Thymus (tissue), 11 donors: ENCODE measurements around the gene TEKTIP1. TPM values are rescaled to one million over a fixed set of nuclear protein-coding genes. Genes with fewer than 3 reads are reported as not detected.

Source experiments
- DNase-seq, 9 donors: peaks; one replicate each; pipeline ENCODE4 v3.0.0-alpha.2; 2013; ENCODE audit warnings: low spot score in 9 of 9, low read depth in 6 of 9, missing footprints in 1 of 9
- H3K27ac ChIP-seq, 2 donors: one replicate each; pipeline ENCODE4 v1.5.1; 2013; ENCODE audit warnings: control low read depth in 1 of 2, low read depth in 1 of 2, low read length in 1 of 2, mild to moderate bottlenecking in 1 of 2, moderate library complexity in 1 of 2
- H3K27me3 ChIP-seq, 2 donors: one replicate each; pipeline ENCODE4 v1.5.1; 2013; ENCODE audit warnings: low read length in 1 of 2; ENCODE audit not compliant: control insufficient read depth in 2 of 2, insufficient read depth in 1 of 2
- H3K36me3 ChIP-seq, 2 donors: one replicate each; pipeline ENCODE4 v1.5.1; 2013; ENCODE audit warnings: low read length in 1 of 2, mild to moderate bottlenecking in 1 of 2, moderate library complexity in 1 of 2; ENCODE audit not compliant: control insufficient read depth in 2 of 2, insufficient read depth in 2 of 2
- H3K4me1 ChIP-seq, 2 donors: one replicate each; pipeline ENCODE4 v1.5.1; 2013; ENCODE audit warnings: low read length in 2 of 2; ENCODE audit not compliant: control insufficient read depth in 2 of 2, insufficient read depth in 2 of 2
- H3K4me3 ChIP-seq, 2 donors: one replicate each; pipeline ENCODE4 v1.5.1; 2013; ENCODE audit warnings: low read length in 2 of 2, control low read depth in 1 of 2, mild to moderate bottlenecking in 1 of 2
- H3K9me3 ChIP-seq, 2 donors: one replicate each; pipeline ENCODE4 v1.5.1; 2013; ENCODE audit warnings: low read length in 1 of 2, mild to moderate bottlenecking in 1 of 2; ENCODE audit not compliant: control insufficient read depth in 2 of 2, insufficient read depth in 1 of 2
- WGBS: extraction: QIAGEN DNeasy Blood & Tissue Kit; methylation state at CpG from one replicate; pipeline ENCODE4 v1.1.7; 2013; 5-methylcytosine and 5-hydroxymethylcytosine counted together
- polyA plus RNA-seq: library from polyadenylated mRNA; stranded (reverse); fragments of 200-250 nt; gene quantifications from one replicate; pipeline ENCODE4 v1.2.3, GENCODE V29; 2013
- total RNA-seq: library from RNA; stranded (reverse); fragments of 120-200 nt; gene quantifications from one replicate; pipeline ENCODE4 v1.2.4, GENCODE V29; 2013
- donor health status: healthy.

The TEKTIP1 gene
- total and polyA plus RNA-seq, 2 donors: 0.61 to 4.9 TPM

DNA sequence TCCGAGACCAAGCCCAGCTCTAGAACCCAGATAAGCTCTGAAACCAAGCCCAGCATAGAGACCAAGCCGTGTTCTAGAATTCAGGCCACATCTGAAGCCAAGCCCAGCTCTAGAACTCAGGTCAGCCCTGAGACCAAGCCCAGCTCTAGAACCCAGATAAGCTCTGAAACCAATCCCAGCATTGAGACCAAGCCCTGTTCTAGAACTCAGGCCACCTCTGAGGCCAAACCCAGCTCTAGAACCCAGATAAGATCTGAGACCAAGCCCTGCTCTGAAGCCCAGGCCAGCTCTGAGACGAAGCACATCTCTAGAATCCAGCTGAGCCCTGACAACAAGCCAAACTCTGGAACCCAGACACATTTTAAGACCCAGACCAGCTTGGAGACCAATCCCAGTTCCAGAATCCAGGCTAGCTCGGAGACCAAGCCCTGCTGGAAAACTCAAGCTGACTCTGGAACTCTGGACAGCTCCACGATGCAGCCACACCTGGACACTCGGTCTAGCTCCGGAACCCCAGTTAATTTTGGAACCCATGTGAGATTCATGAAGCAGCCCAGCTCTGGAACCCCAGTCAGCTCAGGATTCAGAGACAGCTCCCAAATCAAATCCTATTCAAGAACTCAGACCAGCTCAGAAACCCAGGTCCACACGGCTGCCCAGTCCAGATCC lies 52.2 kb downstream of the TEKTIP1 start:
- no peak for DNase-seq
- Histone ChIP-seq H3K27ac (no peak overlapping the region), H3K9me3 (peaks cover 0 to 33% of the 10 kb centered on the region in 2 donors), H3K27me3 (peaks cover 0 to 15% of the 10 kb centered on the region in 2 donors), H3K36me3 (no peaks in the 10 kb centered on the region), H3K4me1 (peaks cover 0 to under 1% of the 10 kb centered on the region in 2 donors), H3K4me3 (no peak overlapping the region)
- WGBS: 96% methylated on average over 8 of the region's 8 CpGs

DNA sequence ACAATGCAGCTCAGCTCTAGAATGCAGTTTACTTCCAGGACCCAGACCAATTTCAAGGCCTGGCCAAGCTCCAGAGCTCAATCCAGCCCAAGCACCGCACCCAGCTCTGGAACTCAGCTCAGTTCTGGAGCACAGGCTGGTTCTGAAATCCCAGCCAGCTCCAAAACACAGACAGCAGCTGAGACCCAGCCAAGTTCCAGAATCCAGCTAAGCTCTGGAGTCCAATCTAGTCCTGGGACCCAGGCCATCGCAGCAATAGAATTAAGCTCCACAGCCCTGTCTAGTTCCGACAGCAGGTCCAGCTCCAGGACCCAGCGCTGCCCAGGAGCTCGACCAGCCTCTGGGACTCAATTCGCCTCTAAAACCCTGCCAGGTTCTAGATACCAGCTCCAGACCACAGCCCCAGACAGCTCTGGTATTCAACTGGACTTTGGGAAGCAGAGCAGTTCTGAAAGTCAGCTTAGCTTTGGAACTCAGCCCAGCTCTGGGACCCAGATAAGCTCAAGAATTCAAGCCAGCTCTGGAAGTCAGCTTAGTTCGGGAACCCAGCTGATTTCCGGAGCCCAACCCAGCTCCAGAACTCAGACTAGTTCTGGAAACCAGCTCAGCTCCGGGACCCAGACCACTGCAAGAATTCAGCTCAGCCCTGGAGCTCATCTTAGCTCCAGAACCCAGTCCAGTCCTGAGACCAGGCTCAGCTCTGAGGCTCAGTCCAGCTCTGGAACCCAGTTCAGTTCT lies 53.1 kb downstream of the TEKTIP1 start:
- WGBS: 96% methylated on average over 9 of the region's 9 CpGs
- Histone ChIP-seq H3K4me3 (no peak overlapping the region), H3K27ac (no peak overlapping the region), H3K27me3 (peaks cover 0 to 5% of the 10 kb centered on the region in 2 donors), H3K36me3 (no peaks in the 10 kb centered on the region), H3K4me1 (no peaks in the 10 kb centered on the region), H3K9me3 (peaks cover 0 to 30% of the 10 kb centered on the region in 2 donors)
- DNase-seq: no peak

DNA sequence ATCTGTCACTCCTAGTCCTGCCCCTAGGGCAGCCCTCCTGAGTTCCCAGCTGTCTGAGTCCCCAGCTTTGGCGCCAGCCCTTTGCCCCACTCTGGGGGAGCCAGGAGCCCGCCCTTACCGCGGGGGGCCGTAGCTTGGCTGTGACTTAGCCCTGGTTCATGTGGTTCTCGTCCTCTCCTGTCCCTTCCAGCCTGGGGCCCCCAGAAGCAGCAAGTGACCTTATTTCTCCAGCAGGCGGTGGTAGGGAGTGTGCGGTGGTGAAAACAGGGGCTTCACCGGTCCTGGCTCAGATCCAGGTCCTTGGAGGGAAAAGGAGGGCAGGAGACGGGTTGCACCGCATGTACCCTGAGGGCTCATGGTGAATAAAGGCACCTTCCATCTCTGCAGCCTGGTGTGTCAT lies 54.2 kb downstream of the TEKTIP1 start:
- Histone ChIP-seq H3K27ac (no peak overlapping the region), H3K9me3 (peaks cover 0 to 30% of the 10 kb centered on the region in 2 donors), H3K4me1 (no peaks in the 10 kb centered on the region), H3K36me3 (no peaks in the 10 kb centered on the region), H3K27me3 (peaks cover 0 to 5% of the 10 kb centered on the region in 2 donors), H3K4me3 (no peak overlapping the region)
- 72% methylated on average over 11 of the region's 11 CpGs for WGBS
- DNase-seq: no peak

Other genes with a start within 250 kb of the TEKTIP1 start
- gene NFIC, start 172.6 kb upstream of the TEKTIP1 start, total RNA-seq: 2.1 TPM
- 17.0 TPM for gene NFIC, start 172.6 kb upstream of the TEKTIP1 start, polyA plus RNA-seq
- 38.6 TPM for gene SMIM24, start 58.6 kb upstream of the TEKTIP1 start, total RNA-seq
- 74.7 TPM for gene SMIM24, start 58.6 kb upstream of the TEKTIP1 start, polyA plus RNA-seq
- gene SMIM44, start 55.7 kb upstream of the TEKTIP1 start, total RNA-seq: not detected
- not detected for gene SMIM44, start 55.7 kb upstream of the TEKTIP1 start, polyA plus RNA-seq
- 8.5 TPM for gene DOHH, start 38.5 kb upstream of the TEKTIP1 start, total RNA-seq
- gene DOHH, start 38.5 kb upstream of the TEKTIP1 start, polyA plus RNA-seq: 8.8 TPM
- 18.6 TPM for gene FZR1, start 32.9 kb upstream of the TEKTIP1 start, total RNA-seq
- 26.2 TPM for gene FZR1, start 32.9 kb upstream of the TEKTIP1 start, polyA plus RNA-seq
- gene MFSD12, start 18.4 kb downstream of the TEKTIP1 start, total RNA-seq: 47.5 TPM
- 76.0 TPM for gene MFSD12, start 18.4 kb downstream of the TEKTIP1 start, polyA plus RNA-seq
- 116 TPM for gene HMG20B, start 33.8 kb downstream of the TEKTIP1 start, total RNA-seq
- gene HMG20B, start 33.8 kb downstream of the TEKTIP1 start, polyA plus RNA-seq: 111 TPM
- gene GIPC3, start 46.3 kb downstream of the TEKTIP1 start, total RNA-seq: 0.52 TPM
- gene GIPC3, start 46.3 kb downstream of the TEKTIP1 start, polyA plus RNA-seq: 0.91 TPM
- 0.28 TPM for gene TBXA2R, start 67.7 kb downstream of the TEKTIP1 start, total RNA-seq
- 1.2 TPM for gene TBXA2R, start 67.7 kb downstream of the TEKTIP1 start, polyA plus RNA-seq
- 24.4 TPM for gene CACTIN, start 87.6 kb downstream of the TEKTIP1 start, total RNA-seq
- 20.4 TPM for gene CACTIN, start 87.6 kb downstream of the TEKTIP1 start, polyA plus RNA-seq
- gene PIP5K1C, start 161.3 kb downstream of the TEKTIP1 start, total RNA-seq: 3.4 TPM
- 14.0 TPM for gene PIP5K1C, start 161.3 kb downstream of the TEKTIP1 start, polyA plus RNA-seq
- gene TJP3, start 169.2 kb downstream of the TEKTIP1 start, total RNA-seq: 1.4 TPM
- gene TJP3, start 169.2 kb downstream of the TEKTIP1 start, polyA plus RNA-seq: 3.3 TPM
- gene APBA3, start 222.5 kb downstream of the TEKTIP1 start, total RNA-seq: 23.7 TPM
- 26.1 TPM for gene APBA3, start 222.5 kb downstream of the TEKTIP1 start, polyA plus RNA-seq
- gene MRPL54, start 223.5 kb downstream of the TEKTIP1 start, total RNA-seq: 138 TPM
- gene MRPL54, start 223.5 kb downstream of the TEKTIP1 start, polyA plus RNA-seq: 95.9 TPM
- 0.09 TPM for gene RAX2, start 233.1 kb downstream of the TEKTIP1 start, total RNA-seq
- gene RAX2, start 233.1 kb downstream of the TEKTIP1 start, polyA plus RNA-seq: 0.07 TPM
- gene MATK, start 247.2 kb downstream of the TEKTIP1 start, total RNA-seq: 12.0 TPM
- 16.2 TPM for gene MATK, start 247.2 kb downstream of the TEKTIP1 start, polyA plus RNA-seq